ENCODE data around the gene C1orf174.

The C1orf174 gene

DNA sequence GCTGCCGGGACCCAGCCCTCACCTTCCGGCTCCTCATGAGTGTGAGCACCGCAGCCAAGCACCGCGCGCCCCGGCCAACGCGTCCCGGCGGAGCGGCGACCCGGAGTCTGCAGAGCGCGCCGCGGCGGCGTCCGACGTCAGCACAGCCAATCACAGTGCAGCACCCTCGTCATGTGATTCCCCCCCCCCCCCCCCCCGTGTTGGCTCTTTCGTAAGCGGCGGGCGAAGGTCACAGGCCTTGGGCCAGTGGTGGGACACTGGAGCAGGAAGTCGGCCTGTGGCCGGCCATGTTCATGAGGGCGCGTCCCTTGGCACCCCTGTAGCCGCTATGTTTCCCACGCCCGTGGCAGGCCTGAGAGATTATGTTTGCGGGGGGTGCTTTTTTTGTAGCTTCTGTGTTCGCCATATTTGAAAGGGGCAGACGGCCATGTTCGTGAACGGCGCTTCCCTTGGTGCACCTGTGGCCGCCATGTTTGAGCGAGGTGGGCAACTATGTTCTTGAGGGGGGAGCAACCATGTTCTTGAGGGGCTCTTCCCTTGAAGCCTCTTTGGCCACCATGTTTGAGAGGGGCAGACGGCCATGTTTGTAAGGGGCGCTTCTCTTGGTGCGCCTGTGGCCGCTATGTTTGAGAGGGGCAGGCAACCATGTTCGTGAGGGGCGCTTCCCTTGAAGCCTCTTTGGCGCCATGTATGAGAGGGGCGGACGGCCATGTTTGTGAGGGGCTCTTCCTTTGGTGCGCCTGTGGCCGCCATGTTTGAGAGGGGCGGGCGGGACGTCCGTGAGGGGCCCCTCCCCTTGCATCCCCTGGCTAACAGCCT lies at the start of gene C1orf174:
Gene C1orf174 (minus strand): TSS at position 123 of the 819 bp plus-strand sequence. CDS start 86 bp downstream, at position 37.
- peak; percentile 86 for DNase-seq (ENCODE audit: low read depth)

DNA sequence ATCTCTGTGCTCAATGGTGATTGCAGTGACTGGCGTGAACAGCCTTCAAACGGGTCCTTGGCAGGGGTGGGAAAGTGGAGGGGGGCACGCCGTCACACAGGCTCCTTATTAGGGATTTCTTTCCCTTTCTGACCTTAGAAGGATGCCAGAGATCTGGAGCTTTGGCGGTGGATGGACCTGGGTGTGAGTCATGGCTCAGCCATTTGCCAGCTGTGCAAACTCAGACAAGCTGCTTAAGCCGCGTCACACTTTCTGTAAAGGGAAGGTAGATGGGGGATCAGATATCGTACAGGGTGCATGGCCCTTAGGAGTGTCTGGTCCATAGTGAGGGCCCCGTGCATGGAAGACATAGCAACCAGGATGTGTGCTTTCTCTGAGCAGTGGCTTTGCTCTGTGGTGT lies 48.3 kb upstream of the C1orf174 start:
- no peak for DNase-seq (ENCODE audit: low read depth)

DNA sequence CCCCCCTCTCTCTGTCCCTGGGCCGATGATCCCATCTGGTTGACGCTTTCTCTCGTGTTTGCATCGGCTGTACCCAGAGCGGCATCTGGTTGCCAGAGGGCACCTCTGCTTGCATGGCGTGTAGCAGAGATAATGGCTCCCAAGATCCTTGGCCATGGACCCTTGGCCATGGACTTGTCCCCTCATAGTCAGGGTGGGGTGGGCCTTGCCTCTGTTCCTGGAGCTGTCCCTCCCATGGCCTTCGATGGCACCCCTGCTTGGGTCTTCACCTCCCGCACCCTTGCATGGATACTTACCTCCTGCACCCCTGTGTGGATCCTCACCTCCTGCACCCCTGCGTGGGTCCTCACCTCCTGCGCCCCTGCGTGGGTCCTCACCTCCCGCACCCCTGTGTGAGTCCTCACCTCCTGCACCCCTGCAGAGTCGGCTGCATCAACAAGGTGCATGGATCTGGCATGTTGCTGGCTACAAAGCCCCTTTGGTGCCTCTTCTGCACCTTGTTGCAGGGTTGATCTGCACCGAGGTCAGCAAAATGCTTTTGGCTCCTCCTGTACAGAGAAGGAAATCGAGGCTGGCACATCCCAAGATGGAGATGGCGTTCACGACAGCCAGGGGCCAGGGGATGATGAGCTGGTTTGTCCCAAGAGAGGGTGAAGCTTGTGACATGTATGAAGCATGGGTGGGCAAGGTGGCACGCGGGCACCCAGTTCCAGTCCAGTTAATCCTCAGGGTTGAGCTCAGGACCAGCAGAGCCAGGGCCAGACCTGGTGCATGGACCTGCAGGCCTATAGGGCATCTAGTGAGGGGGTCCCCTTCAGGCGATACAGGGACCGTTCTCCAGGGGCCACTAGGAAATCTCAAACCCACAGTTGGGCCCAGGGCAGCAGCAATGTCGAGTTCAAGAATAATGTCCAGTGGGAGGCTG lies 46.1 kb upstream of the C1orf174 start:
- no peak for DNase-seq (ENCODE audit: low read depth)

DNA sequence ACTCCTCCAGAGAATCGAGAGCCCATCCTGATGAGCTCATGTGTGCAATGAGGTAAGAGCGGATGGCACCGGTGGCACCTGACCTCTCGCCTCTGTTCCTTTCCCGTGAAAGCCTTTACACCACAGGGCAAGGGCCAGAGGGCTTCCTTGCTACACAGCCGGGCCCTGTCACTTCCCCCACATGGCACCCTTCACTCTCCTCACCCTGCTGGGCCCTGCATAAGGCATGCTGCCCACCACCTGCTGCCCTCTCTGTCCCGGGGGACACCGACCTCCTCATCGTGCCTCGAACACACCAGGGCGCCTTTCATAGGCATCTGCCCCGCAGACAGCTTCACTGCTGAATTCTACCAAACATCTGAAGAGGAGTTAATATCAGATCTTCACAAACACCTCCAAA lies 45.1 kb upstream of the C1orf174 start:
- DNase-seq (ENCODE audit: low read depth), result no peak

DNA sequence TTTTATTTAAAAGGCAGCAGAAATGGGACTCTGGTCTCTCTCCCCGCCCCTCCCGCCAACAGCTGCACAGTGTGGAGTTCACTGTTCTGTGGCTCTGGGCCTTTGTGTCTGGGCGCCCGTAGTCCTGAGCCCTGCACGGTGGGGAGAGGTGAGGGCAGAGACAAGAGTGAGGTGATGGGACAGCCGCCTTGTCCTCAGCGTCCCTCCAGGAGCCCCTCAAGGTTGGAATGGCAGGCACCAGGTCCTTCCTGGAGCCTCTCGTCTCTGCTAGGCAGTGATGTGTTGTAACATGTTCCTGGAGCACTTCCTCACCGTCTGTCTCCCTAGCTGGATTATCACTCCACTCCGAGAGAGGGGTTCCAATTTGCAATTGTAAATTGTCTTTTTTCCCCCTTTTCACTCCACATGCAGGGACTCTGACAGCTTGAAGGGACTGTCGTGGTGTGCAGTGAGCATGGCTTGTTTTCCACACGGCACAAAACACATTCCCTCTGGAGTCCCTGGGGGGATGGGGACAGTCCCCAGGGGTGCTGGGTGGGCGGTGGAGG lies 44.6 kb upstream of the C1orf174 start:
- DNase-seq (ENCODE audit: low read depth), result no peak

DNA sequence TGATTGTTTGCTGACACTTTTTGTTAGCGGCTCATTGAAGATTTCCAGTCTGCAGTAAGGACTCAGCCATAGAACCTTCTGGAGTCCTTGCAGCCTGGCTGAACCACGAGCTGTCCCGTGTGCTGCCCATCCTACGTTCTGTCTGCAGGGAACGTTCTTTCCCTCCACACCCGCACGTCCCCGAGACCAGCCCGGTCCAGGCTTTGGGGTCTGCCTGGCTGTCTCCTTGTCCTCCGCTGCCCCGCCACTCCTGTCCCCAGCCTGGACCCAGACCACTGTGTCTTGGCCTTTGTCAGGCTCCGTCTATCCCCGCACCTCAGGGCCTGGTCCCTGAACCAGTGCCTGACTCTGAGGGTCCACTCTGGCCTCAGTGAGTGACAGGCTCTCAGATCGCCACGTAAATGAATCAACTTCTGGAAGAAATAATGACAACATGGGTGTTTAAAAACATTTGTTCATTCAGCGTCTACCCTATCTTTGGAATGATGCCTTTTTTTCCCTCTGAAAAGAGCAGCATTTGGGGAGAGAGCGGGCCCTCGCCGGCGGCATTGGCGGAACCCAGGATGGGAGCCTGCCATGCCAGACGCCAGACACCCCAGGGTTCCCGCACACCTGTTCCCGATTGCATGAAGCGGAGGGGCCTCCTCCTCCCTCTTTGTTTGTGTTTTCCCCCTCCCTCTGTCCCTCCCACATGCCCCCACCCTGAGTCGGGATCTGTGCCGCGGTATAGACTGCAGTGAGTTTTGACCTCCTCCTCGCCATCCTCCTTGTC lies 43.9 kb upstream of the C1orf174 start:
- no peak for DNase-seq (ENCODE audit: low read depth)

DNA sequence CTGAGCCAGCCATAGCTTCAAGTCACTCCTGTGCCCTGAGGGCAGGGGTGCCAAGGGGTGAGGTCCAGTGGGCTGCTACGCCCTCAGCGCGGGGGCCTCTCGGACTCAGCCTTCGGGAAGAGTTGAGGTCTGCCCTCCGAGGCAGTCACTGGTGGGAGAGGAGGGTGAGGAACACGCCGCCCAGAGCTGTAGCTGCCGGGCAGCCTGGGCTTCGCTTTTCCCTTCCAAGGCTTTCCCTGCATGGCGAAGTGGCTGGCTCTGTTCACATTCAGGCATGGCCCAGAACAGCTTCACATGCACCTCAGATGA lies 43.0 kb upstream of the C1orf174 start:
- DNase-seq (ENCODE audit: low read depth), result no peak

DNA sequence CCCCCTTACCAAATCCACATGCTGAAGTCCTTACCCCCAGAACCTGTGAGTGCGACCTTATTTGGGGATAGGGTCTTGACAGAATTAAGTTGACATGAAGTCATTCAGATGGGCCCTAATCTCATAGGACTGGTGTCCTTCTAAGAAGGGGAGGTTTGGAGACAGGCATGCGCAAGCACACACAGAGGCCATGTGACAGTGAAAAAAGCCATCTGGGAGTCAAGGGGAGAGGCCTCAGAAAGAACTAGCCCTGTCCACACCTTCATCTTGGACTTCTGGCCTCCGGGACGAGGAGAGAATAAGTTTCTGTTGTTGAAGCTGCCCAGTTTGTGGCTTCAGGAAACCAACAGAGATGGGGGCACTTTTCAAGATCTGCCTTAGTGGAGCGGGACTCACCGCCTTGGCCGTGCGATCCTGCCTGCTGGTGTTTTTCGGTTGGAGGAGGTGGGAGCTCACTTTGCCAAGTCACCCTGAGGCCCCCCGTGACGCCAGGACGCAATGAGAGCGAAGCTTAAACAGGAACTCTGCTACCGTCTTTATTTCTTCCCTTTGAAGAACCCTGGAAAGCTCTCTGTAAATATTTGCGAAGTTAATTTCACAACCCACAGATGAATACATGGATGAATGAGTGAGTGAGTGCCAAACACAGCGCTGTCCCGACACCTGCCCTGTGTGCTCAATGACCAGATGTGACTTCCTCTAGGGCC lies 42.5 kb upstream of the C1orf174 start:
- no peak for DNase-seq (ENCODE audit: low read depth)

DNA sequence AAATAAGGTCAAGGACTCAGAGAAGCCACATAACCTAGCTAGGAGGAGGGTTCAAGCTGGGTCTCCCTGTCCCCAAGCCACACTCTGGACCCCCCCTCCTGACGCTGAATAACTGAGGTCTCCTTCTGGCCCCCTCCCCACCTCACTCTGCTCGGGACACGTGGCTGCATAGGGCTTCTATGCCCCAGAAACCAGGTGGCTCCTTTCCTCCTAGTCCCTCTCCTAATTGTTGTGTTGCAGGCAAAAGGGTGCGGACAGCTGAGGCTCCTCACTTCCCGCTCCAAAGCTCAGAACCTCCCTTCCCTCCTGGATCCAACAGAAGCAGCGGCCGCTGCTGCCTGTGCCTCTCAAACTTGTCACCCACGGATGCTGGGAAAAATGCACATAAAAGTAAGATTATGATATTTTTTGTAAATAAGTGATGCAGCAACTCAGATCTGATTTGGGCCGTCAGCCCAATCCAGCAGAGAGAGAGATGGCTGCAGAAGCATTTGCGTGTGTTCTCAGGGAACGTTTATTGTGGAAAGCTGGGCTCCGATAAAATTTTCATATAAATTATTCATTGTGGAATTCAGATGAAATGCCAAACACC lies 40.8 kb upstream of the C1orf174 start:
- DNase-seq (ENCODE audit: low read depth), result no peak

DNA sequence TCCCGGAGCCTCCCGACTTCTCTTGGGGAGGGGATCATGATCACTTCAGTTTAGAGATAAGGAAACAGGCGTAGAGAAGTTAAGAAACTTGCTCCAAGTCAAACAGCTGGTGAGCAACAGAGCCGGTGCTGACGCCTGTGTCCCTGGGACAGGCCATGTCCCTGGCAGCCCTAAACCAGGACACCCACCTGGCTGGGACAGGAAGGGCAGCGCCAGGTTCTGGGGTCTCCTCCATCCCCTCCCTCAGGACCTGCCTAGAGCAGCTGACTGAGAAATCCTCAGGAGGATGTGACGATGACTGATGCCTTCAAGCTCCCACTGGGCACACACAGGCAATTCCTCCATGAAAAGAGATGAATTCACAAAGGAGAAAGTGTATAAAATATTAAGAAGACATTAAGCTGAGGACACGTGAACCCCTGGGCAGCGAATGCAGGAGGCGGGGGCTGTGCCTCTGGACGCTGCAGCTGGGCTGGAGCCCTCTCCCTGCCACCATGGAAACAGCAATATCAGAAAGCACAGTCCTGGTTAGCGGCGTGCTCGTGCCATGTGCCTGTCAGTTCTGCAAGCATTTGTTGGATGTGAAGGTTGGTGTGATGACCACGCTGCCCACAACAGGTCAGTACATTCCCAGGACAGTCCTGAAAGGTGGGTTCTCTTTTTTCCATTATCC lies 40.1 kb upstream of the C1orf174 start:
- no peak for DNase-seq (ENCODE audit: low read depth)

DNA sequence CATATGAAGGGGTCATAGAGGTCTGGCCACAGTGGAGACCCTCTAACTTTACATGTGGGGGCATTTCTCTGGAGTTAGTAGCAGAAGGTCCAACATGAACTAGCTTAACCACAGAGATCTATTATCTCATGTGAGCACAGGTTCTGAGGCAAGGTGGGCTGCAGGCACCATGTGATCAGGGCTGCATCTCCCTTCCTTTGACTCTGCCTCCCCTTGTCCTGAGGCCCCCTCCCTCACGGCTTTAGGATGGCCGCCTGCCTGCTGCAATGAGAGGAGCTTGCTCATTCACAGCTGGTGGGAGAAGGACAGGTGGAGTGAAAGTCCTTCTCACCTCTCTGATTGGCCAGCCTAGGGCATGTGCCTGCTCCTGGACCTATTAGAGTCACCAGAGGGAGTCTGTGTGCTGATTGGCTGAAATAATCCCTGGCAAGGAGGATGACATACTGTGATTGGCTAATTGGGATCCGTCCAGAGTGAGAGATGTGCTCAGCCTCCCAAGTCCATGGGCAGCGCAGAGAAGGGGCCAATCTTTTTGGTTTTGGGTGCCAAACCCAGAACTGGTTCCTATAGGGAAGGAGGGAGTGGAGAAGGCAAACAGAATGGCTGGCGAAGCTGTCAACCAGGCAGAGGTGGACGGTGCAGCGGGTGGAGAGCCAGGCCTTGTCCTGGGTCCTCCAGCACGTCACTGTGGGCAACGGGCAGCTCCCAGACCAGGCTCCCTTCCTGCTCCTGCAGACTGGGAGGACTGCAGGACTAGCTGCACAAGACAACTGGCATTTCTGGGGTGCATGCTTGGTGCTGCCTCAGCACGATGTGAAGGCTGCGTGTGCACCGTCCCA lies 39.4 kb upstream of the C1orf174 start:
- no peak for DNase-seq (ENCODE audit: low read depth)

DNA sequence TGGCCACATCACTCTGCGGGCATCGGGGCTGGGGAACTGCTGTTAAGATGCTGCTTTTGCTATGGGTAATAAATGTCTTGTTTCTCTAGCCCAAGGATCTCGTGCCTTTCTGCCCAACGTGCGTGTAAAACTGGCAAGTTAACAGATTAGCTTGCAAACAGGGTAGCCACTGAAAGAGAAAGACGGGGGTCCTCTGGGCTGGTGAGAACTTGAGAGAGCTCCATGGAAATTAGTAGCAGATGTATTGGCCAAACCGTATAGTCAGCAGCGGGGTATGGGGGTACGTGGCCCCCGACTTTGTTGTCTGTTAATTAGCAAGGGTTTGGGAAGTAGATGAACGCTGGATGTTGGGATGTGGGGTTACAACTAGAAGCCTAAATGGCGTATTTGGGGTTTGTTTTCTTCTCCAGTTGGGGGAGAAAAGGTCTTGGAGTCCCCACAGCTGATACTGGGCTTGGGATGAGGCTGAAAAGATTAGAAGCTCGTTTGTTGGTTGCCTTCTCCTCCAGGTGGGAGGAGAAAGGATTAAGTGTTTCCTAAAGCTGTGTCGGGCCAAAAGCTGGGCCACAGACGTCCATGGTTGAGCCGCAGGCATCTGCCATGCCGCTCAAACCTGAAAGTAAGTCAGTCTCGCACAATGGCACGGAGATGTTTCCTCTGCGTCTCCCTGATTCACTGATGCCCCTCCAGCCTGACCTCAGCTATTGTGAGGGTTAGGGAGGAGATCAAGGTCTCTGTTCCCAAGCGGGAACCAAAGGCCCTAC lies 32.3 kb upstream of the C1orf174 start:
- no peak for DNase-seq (ENCODE audit: low read depth)

DNA sequence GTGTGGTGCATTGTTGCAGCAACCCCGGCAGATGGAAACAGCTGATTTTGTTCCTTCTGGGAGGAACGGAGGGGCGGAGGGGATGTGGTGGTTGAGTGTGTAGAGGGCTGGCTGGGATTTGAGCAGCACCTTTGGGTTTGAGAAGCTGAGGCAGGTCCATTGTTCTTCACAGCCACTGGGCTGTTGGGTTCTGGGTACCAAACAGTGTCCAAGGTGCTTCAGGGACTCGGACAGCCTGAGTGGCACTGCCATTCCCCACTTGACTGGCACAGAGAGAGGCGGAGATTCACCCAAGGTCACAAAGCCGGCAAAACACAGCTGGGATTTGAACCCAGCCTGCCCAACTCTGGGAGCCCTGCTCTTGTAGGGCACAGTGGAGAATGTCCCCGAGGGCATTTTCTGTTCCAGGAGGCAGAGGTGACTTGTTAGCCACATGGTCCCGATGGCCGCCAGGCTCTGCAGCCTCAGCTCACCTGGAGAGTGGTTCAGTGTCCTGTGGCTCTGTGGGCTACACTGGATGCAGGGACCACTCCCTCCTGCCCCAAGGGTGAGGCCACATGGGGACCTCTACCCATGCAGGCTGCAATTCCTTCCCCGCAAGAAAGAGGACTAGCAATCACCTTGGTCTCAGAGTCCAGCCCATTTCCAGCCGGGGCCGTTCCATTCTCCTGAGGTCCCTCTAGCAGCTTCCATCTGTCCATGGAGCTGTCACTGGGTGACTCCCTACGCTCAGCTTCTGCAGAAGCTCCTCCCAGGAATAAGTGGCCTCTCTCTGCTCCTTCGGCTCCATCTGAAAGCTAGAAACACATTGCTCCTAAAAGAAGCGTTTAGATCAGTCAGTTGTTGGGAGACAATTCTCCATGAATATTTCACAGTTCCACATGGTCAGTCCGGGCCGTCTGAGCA lies 31.2 kb upstream of the C1orf174 start:
- no peak for DNase-seq (ENCODE audit: low read depth)

DNA sequence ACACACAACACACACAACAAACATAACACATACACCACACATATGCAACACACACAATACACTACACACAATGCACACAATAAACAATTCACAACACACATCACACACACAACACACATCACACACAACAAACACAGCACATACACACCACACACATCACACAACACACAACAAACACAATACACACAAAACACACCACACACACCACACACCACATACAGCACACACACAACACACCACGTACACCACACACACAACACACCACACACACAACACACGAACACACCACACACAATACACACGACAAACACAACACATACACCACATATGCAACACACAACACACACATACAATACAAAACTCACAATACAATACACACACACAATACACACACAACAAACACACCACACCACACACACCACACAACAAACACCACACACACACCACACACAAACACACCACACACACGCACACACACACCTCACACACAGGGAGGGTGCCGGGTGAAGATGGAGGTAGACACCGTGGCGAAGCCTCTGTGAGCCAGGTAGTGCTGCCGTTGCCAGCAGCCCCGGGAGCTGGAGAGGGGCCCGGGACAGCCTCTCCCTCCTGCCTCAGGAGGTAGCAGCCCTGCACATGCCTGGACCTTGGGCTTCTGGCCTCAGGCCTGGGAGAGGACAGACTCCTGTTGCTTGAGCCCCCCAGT lies 30.4 kb upstream of the C1orf174 start:
- DNase-seq (ENCODE audit: low read depth), result no peak

DNA sequence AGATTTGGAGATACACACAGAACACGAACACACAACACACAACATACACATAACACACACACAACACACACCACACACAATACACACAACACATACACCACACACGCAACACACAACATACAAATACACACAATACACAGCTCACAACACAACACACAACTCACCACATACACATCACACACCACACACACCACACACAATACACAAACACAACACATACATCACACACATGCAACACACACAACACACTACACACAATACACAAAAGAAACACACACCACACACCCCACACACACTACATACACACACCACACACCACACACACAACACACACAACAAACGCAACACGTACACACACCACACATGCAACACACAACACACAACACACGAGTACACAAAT lies 29.1 kb upstream of the C1orf174 start:
- DNase-seq (ENCODE audit: low read depth), result no peak

DNA sequence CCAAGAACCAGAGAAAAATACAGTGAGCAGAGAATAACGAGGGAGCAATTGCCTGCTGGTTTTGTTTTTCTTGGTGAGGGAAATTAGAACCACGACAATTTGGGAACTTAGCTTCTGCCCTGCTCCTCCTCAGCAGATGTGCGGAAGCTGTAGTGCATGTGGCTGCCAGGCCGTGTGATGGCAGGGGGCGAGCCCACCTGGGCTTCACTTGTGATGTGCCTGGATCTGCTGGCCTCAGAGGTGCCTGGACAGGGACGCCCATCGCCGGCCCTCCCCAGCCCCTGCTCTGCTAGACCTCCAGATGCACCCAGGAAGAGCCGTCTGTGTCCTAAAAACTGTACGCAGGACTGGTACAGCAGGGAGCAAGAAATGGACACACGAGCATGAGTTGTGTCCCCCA lies 28.5 kb upstream of the C1orf174 start:
- DNase-seq (ENCODE audit: low read depth), result no peak

DNA sequence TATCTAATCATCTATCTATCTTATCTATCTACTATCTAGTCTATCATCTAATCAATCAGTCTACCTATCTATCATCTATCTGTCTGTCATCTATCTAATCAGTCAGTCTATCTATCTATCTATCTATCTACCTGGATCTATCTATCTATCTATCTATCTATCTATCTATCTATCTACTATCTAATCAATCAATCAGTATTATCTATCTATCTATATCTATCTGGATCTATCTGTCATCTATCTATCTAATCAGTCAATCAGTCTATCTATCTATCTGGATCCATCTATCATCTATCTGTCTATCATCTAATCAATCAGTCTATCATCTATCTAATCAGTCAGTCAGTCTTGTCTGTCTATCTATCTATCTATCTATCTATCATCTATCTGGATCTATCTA lies 26.9 kb upstream of the C1orf174 start:
- DNase-seq (ENCODE audit: low read depth), result no peak

Measured in GM04503 (cell line).